HepG2 (cell line): ENCODE data around the gene CAND2. TPM values are rescaled to one million over a fixed set of nuclear protein-coding genes. Genes with fewer than 3 reads are reported as not detected.
A peak's percentile ranks its signal among the peaks of the same experiment; 100 is the strongest.

ENCODE experiments used
- ATF2 ChIP-seq: sonication (generic); formaldehyde crosslinking; IDR thresholded peaks from 2 replicates; pipeline ENCODE4 v1.4.0; 2020; ENCODE audit warnings: missing genetic modification reagents
- EZH2 ChIP-seq: conservative IDR thresholded peaks from 2 replicates; pipeline ENCODE4 v1.6.1; 2012; ENCODE audit warnings: mild to moderate bottlenecking, low read depth, low read length, moderate library complexity
- HNRNPLL ChIP-seq: fragments of 200-400 bp; formaldehyde crosslinking; IDR thresholded peaks from 2 replicates; pipeline ENCODE4 v1.6.1; 2017; ENCODE audit warnings: mild to moderate bottlenecking, low read depth, low read length; ENCODE audit not compliant: poor library complexity, severe bottlenecking
- HOXD1 ChIP-seq: sonication (generic); formaldehyde crosslinking; IDR thresholded peaks from 2 replicates; pipeline ENCODE4 v1.5.0; 2020; ENCODE audit warnings: missing genetic modification reagents
- MAFF ChIP-seq: IDR thresholded peaks from 2 replicates; pipeline ENCODE4 v1.6.1; 2011; ENCODE audit warnings: low read depth, low read length, improper control_type of control experiment
- MIER3 ChIP-seq: IDR thresholded peaks from 2 replicates; pipeline ENCODE4 v1.6.1; 2016; ENCODE audit warnings: missing compliant biosample characterization, borderline replicate concordance
- MXD1 ChIP-seq: sonication (generic); formaldehyde crosslinking; IDR thresholded peaks from 2 replicates; pipeline ENCODE4 v1.4.0; 2020; ENCODE audit warnings: mild to moderate bottlenecking, missing genetic modification reagents
- PAWR ChIP-seq: sonication (generic); formaldehyde crosslinking; IDR thresholded peaks from 2 replicates; pipeline ENCODE4 v1.4.0; 2020; ENCODE audit warnings: missing genetic modification reagents, mild to moderate bottlenecking, borderline replicate concordance
- REPIN1 ChIP-seq: sonication (generic); formaldehyde crosslinking; IDR thresholded peaks from 2 replicates; pipeline ENCODE4 v1.8.0; 2022; ENCODE audit warnings: missing genetic modification reagents, low read depth, mild to moderate bottlenecking, borderline replicate concordance
- TCF7 ChIP-seq: sonication (generic); IDR thresholded peaks from 2 replicates; pipeline ENCODE4 v1.6.1; 2016; ENCODE audit warnings: antibody characterized with exemption, low read depth
- TEAD3 ChIP-seq: optimal IDR thresholded peaks from 2 replicates; pipeline ENCODE3; 2016; ENCODE audit warnings: borderline replicate concordance
- THAP11 ChIP-seq: IDR thresholded peaks from 2 replicates; pipeline ENCODE4 v1.6.1; 2016; ENCODE audit warnings: missing biosample characterization, missing genetic modification reagents
- ZFP90 ChIP-seq: sonication (generic); formaldehyde crosslinking; IDR thresholded peaks from 2 replicates; pipeline ENCODE4 v1.8.0; 2022; ENCODE audit warnings: missing genetic modification reagents, mild to moderate bottlenecking, inconsistent platforms, borderline replicate concordance
- ZNF263 ChIP-seq: sonication (generic); formaldehyde crosslinking; IDR thresholded peaks from 2 replicates; pipeline ENCODE4 v1.4.0; 2020; ENCODE audit warnings: missing genetic modification reagents
- ZNF337 ChIP-seq: sonication (generic); formaldehyde crosslinking; IDR thresholded peaks from 2 replicates; pipeline ENCODE4 v1.5.1; 2020; ENCODE audit warnings: missing genetic modification reagents, low read depth, mild to moderate bottlenecking, borderline replicate concordance
- ZNF557 ChIP-seq: sonication (generic); formaldehyde crosslinking; IDR thresholded peaks from 2 replicates; pipeline ENCODE4 v1.4.0; 2020; ENCODE audit warnings: missing genetic modification reagents
- ZNF605 ChIP-seq: sonication (generic); formaldehyde crosslinking; IDR thresholded peaks from 2 replicates; pipeline ENCODE4 v1.8.0; 2022; ENCODE audit warnings: mild to moderate bottlenecking, missing genetic modification reagents
- ZNF614 ChIP-seq: IDR thresholded peaks from 2 replicates; pipeline ENCODE4 v1.6.1; 2018; ENCODE audit warnings: missing biosample characterization, missing genetic modification reagents, inconsistent platforms, borderline replicate concordance
- ZNF7 ChIP-seq: IDR thresholded peaks from 2 replicates; pipeline ENCODE4 v1.6.1; 2016; ENCODE audit warnings: missing biosample characterization, missing genetic modification reagents
- ZNF839 ChIP-seq: sonication (generic); formaldehyde crosslinking; IDR thresholded peaks from 2 replicates; pipeline ENCODE4 v1.4.0; 2020; ENCODE audit warnings: missing genetic modification reagents, mild to moderate bottlenecking, borderline replicate concordance
- ZNF883 ChIP-seq: sonication (generic); formaldehyde crosslinking; IDR thresholded peaks from 2 replicates; pipeline ENCODE4 v1.5.1; 2020; ENCODE audit warnings: mild to moderate bottlenecking, missing genetic modification reagents; ENCODE audit errors: not compliant biosample characterization
- polyA plus RNA-seq, 8 experiments: library from polyadenylated mRNA; depleted of rRNA in 3 of 8; stranded (reverse) in 7 of 8; unstranded in 1 of 8; fragments of >200 nt; fragmentation: Illumina TruSeq in 4 of 8; extraction: Trizol in 4 of 8; gene quantifications; 2 replicates each; pipeline versions ENCODE4 v1.2.1 to v1.2.3, GENCODE V29; 2011 to 2016; ENCODE audit warnings: low read depth in 4 of 8, missing spikeins in 1 of 8, mixed read lengths in 1 of 8; ENCODE audit not compliant: insufficient read depth in 1 of 8
- total RNA-seq, 5 experiments: library from RNA; depleted of rRNA; stranded (reverse); fragments of >200 nt; fragmentation: Illumina TruSeq; extraction: Trizol; gene quantifications; 2 replicates each; pipeline ENCODE4 v1.2.3, GENCODE V29; 2016; ENCODE audit warnings: low read depth in 1 of 5
- TF ChIP-seq, protein P1 (sequence below): sonication (generic); formaldehyde crosslinking; IDR thresholded peaks from 2 replicates; pipeline ENCODE4 v1.8.1; 2022; ENCODE audit warnings: low read depth, mild to moderate bottlenecking, missing genetic modification reagents
- TF ChIP-seq, protein P2 (sequence below): sonication (generic); formaldehyde crosslinking; IDR thresholded peaks from 2 replicates; pipeline ENCODE4 v1.4.0; 2020; ENCODE audit warnings: mild to moderate bottlenecking, low read depth, missing genetic modification reagents
- TF ChIP-seq, protein P3 (sequence below): IDR thresholded peaks from 2 replicates; pipeline ENCODE4 v1.6.1; 2016; ENCODE audit warnings: low read depth, borderline replicate concordance

CAND2 gene
- total and polyA plus RNA-seq, 2 of the 13 experiments (the other 11 are each of a cell fraction or from before 2014, with no cell fraction given) = 0.01 TPM; not detected in 1

- TF ChIP-seq ATF2 (CRISPR knock-in tag) = no peak
- TF ChIP-seq HNRNPLL = peak; percentile 86
- no peak for TF ChIP-seq MAFF
- TF ChIP-seq MXD1 = peak; percentile 70; the same call in 1 of the 2 replicates
- no peak for TF ChIP-seq HOXD1 (CRISPR knock-in tag)
- TF ChIP-seq, protein P1, sequence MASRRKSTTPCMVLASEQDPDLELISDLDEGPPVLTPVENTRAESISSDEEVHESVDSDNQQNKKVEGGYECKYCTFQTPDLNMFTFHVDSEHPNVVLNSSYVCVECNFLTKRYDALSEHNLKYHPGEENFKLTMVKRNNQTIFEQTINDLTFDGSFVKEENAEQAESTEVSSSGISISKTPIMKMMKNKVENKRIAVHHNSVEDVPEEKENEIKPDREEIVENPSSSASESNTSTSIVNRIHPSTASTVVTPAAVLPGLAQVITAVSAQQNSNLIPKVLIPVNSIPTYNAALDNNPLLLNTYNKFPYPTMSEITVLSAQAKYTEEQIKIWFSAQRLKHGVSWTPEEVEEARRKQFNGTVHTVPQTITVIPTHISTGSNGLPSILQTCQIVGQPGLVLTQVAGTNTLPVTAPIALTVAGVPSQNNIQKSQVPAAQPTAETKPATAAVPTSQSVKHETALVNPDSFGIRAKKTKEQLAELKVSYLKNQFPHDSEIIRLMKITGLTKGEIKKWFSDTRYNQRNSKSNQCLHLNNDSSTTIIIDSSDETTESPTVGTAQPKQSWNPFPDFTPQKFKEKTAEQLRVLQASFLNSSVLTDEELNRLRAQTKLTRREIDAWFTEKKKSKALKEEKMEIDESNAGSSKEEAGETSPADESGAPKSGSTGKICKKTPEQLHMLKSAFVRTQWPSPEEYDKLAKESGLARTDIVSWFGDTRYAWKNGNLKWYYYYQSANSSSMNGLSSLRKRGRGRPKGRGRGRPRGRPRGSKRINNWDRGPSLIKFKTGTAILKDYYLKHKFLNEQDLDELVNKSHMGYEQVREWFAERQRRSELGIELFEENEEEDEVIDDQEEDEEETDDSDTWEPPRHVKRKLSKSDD (CRISPR knock-in tag) = no peak
- TF ChIP-seq REPIN1 (CRISPR knock-in tag) = peak; percentile 70; the same call in 1 of the 2 replicates
- TF ChIP-seq ZNF557 (CRISPR knock-in tag) = no peak
- no peak for TF ChIP-seq ZNF883 (CRISPR knock-in tag)
- peak; percentile 70; the same call in 1 of the 2 replicates for TF ChIP-seq ZNF839 (CRISPR knock-in tag)
- no peak for TF ChIP-seq EZH2
- 0 out of 2 replicates have a peak, but pooled peaks have one; percentile 42 for TF ChIP-seq ZNF614 (CRISPR knock-in tag)
- no peak for TF ChIP-seq PAWR (CRISPR knock-in tag)
- TF ChIP-seq TCF7 = no peak
- TF ChIP-seq, protein P2, sequence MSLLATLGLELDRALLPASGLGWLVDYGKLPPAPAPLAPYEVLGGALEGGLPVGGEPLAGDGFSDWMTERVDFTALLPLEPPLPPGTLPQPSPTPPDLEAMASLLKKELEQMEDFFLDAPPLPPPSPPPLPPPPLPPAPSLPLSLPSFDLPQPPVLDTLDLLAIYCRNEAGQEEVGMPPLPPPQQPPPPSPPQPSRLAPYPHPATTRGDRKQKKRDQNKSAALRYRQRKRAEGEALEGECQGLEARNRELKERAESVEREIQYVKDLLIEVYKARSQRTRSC = no peak
- peak; percentile 53; the same call in 1 of the 2 replicates for TF ChIP-seq ZNF605 (CRISPR knock-in tag)
- 0 out of 2 replicates have a peak, but pooled peaks have one; percentile 23 for TF ChIP-seq THAP11 (CRISPR knock-in tag)
- TF ChIP-seq ZNF337 (CRISPR knock-in tag) = no peak
- TF ChIP-seq, protein P3, sequence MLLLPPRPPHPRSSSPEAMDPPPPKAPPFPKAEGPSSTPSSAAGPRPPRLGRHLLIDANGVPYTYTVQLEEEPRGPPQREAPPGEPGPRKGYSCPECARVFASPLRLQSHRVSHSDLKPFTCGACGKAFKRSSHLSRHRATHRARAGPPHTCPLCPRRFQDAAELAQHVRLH (CRISPR knock-in tag) = peak; percentile 49; the same call in 1 of the 2 replicates
- no peak for TF ChIP-seq ZNF263
- TF ChIP-seq ZNF7 = no peak
- TF ChIP-seq MIER3 (CRISPR knock-in tag) = no peak
- TF ChIP-seq TEAD3 (CRISPR knock-in tag) = no peak
- TF ChIP-seq ZFP90 (CRISPR knock-in tag) = no peak
Measured at GRCh38 chr3:12810013-12810780, 13.7 kb downstream of the CAND2 start (continued).
